Mesendoderm (in vitro differentiated cells): ENCODE data around the gene BUB3.
A peak's percentile ranks its signal among the peaks of the same experiment; 100 is the strongest.

Experiments
- DNase-seq: peaks from one replicate; pipeline ENCODE4 v3.0.0; 2013
- H2AK5ac ChIP-seq: 2 replicates; pipeline ENCODE4 v1.6.1; 2013; ENCODE audit warnings: low read length, inconsistent platforms
- H2BK120ac ChIP-seq: 2 replicates; pipeline ENCODE4 v1.6.1; 2013; ENCODE audit warnings: low read depth, mild to moderate bottlenecking, low read length, moderate library complexity, mixed read lengths
- H2BK15ac ChIP-seq: replicated peaks from 2 replicates; pipeline ENCODE4 v1.6.1; 2013; ENCODE audit warnings: low read depth, mild to moderate bottlenecking, moderate library complexity
- H2BK5ac ChIP-seq: 2 replicates; pipeline ENCODE4 v1.6.1; 2013; ENCODE audit warnings: low read length, inconsistent platforms
- H3K18ac ChIP-seq: 2 replicates; pipeline ENCODE4 v1.6.1; 2013; ENCODE audit warnings: mild to moderate bottlenecking, low read length, mixed read lengths
- H3K23ac ChIP-seq: one replicate; pipeline ENCODE4 v1.6.1; 2013; ENCODE audit warnings: low read length
- H3K27ac ChIP-seq: 2 replicates; pipeline ENCODE4 v1.5.1; 2013; ENCODE audit warnings: low read depth, mild to moderate bottlenecking, inconsistent platforms, low read length, moderate library complexity
- H3K27me3 ChIP-seq: 2 replicates; pipeline ENCODE4 v1.6.1; 2013; ENCODE audit warnings: low read length, control low read depth, mild to moderate bottlenecking, inconsistent platforms; ENCODE audit not compliant: insufficient read depth, poor library complexity
- H3K36me3 ChIP-seq: 2 replicates; pipeline ENCODE4 v1.6.1; 2013; ENCODE audit warnings: low read length, inconsistent platforms; ENCODE audit not compliant: control insufficient read depth, insufficient read depth
- H3K4ac ChIP-seq: one replicate; pipeline ENCODE4 v1.6.1; 2013; ENCODE audit warnings: low read depth, mild to moderate bottlenecking, low read length, moderate library complexity
- H3K4me1 ChIP-seq: 2 replicates; pipeline ENCODE4 v1.6.1; 2013; ENCODE audit warnings: low read depth, low read length, inconsistent platforms; ENCODE audit not compliant: control insufficient read depth
- H3K4me2 ChIP-seq: 2 replicates; pipeline ENCODE4 v1.6.1; 2013; ENCODE audit warnings: low read length
- H3K4me3 ChIP-seq: 2 replicates; pipeline ENCODE4 v1.5.1; 2013; ENCODE audit warnings: mild to moderate bottlenecking, low read length
- H3K56ac ChIP-seq: one replicate; pipeline ENCODE4 v1.6.1; 2013; ENCODE audit warnings: low read length
- H3K79me1 ChIP-seq: 2 replicates; pipeline ENCODE4 v1.6.1; 2013; ENCODE audit warnings: low read length, inconsistent platforms
- H3K79me2 ChIP-seq: 2 replicates; pipeline ENCODE4 v1.6.1; 2013; ENCODE audit warnings: mild to moderate bottlenecking, low read length; ENCODE audit not compliant: control insufficient read depth, insufficient read depth
- H3K9ac ChIP-seq: 2 replicates; pipeline ENCODE4 v1.6.1; 2013; ENCODE audit warnings: low read length, inconsistent platforms
- H4K5ac ChIP-seq: one replicate; pipeline ENCODE4 v1.6.1; 2013; ENCODE audit warnings: low read length
- H4K8ac ChIP-seq: one replicate; pipeline ENCODE4 v1.6.1; 2013; ENCODE audit warnings: low read depth, mild to moderate bottlenecking, control low read depth, low read length, moderate library complexity
- WGBS: extraction: QIAGEN DNeasy Blood & Tissue Kit; methylation state at CpG from one replicate; pipeline ENCODE4 v1.1.7; 2013; ENCODE audit warnings: low lambda C conversion rate, missing lambda C conversion rate; ENCODE audit not compliant: insufficient coverage; ENCODE audit errors: extremely low coverage; 5-methylcytosine and 5-hydroxymethylcytosine counted together

Gene BUB3

DNA sequence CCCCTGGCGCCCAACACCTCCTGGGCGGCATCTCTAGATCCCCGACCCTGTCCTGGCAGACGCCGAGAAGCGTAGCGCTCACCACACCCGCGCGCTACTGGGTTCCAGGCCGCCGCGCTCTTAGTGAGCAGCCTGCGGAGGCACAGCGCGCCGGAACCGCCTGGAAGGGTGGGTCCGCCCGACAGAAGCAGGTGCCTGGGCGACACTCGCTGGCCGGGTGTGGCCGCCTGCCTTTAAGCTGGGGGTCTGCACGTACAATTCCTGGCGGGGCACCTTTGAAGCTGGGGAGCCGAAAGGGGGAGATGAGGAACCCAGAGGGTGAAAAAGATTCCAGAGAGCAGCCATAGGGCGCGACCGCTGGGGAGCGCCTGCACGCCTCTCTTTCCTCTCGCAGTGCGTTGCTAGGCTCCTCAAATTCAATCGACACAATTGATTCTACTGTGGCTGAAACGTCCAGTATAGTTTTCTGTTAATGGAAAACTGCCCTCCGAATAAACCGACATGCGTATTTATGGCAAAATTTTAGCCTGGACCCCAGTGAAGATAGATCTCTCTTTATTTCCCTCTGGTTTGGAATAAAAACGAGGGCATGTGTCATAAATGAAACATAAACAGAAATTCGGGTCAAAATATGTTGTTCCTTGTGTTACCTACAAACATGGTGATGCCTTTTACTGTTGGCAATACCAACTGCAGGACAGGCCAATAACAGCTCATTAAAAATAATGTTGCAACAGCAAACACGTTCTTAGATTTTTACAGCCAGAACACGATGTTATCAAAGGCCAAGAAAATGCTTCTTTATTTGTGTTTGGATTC, 13.8 kb upstream of the BUB3 start:
- no peaks in the 10 kb centered on the region for H3K36me3 ChIP-seq
- no peaks in the 10 kb centered on the region for H3K79me2 ChIP-seq
- H3K27me3 ChIP-seq = peaks cover 71% of the 10 kb centered on the region
- no peak overlapping the region for H2BK120ac ChIP-seq
- no peak overlapping the region for H2BK5ac ChIP-seq
- no peak overlapping the region for H3K56ac ChIP-seq
- no peak overlapping the region for H3K18ac ChIP-seq
- H4K5ac ChIP-seq = no peak overlapping the region
- no peak overlapping the region for H3K9ac ChIP-seq
- WGBS = no CpG with 5 or more reads among the region's 43 CpGs
- no peaks in the 10 kb centered on the region for H3K79me1 ChIP-seq
- H2BK15ac ChIP-seq = no peak overlapping the region
- no peak overlapping the region for H3K4me3 ChIP-seq
- H3K27ac ChIP-seq = no peak overlapping the region
- peak; percentile 37 for DNase-seq
- H3K23ac ChIP-seq = no peak overlapping the region
- no peak overlapping the region for H3K4ac ChIP-seq
- no peak overlapping the region for H4K8ac ChIP-seq
- H3K4me2 ChIP-seq = peak overlapping the region; percentile 45
- no peak overlapping the region for H2AK5ac ChIP-seq
- H3K4me1 ChIP-seq = no peaks in the 10 kb centered on the region

DNA sequence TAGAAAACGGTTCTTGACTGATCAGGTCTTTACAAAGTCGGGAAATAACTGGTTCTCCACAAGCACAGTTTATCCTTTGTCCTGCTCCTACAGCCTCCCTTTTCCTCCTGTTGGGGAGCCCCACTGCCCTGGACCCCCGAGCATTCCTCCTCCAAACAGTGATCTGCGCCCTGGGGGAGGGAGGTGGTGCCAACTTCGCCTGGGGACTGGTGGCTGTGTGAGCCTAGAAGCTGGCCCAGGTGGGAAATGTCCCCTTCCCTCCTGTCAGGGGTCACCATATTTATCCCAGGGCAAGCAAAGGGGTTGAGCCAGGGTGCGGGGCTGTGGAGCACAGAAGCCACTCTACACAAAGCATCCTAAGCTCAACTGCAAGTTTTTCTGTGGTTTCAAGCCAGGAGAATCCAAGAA, 13.2 kb upstream of the BUB3 start:
- Histone ChIP-seq H3K27me3 (peaks cover 77% of the 10 kb centered on the region), H3K27ac (no peak overlapping the region), H3K23ac (no peak overlapping the region), H2AK5ac (no peak overlapping the region), H3K36me3 (no peaks in the 10 kb centered on the region), H3K4me1 (no peaks in the 10 kb centered on the region), H3K9ac (no peak overlapping the region), H2BK15ac (no peak overlapping the region), H2BK5ac (no peak overlapping the region), H3K4me2 (no peak overlapping the region), H3K18ac (no peak overlapping the region), H3K56ac (no peak overlapping the region), H2BK120ac (no peak overlapping the region), H3K79me2 (no peaks in the 10 kb centered on the region), H4K5ac (no peak overlapping the region), H3K4me3 (no peak overlapping the region), H3K79me1 (no peaks in the 10 kb centered on the region), H4K8ac (no peak overlapping the region), H3K4ac (no peak overlapping the region)
- WGBS = no CpG with 5 or more reads among the region's 6 CpGs
- DNase-seq = no peak

DNA sequence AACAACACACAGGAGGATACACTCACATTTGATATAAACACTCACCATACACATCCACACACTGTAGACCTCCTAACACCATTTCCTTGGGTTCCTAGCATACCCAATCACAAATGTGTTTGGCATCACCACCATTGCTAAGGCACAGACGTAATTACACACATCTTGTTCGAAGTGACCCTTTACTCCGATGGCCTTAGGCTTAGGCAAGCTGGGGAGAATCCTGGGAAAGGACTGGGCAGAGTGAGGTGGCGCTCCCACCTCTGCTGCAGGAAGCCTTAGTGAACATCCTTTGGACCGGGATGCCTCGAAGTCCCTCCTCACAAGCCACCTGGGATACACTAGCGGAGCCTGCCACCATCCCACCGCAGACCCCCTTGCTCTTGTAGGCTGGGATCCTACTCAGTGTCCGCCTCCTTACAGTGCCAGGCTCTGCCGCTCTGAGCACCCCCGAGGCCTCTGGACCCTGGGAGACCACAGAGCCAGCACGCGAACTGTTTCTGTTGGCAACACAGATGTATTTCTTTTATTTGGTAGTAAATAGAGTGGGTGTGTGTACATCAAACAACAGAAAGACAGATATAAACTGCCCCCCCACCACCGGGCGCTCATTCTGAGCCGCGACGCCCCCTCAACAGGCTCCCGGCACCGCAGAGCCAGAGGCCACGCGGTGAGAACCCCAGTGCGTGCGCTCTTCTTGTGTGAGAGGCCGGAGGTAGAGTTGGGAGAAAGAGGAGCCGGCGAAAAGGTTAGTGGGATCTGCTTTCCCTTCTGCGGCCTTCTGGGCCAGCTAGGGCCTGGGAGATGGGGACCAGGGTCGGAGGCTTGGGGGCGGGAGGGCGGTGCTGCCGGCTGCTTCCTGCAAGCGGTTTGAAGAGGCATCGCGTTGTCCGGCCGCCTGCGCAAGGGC, 12.2 kb upstream of the BUB3 start:
- Histone ChIP-seq H2BK5ac (no peak overlapping the region), H4K5ac (no peak overlapping the region), H3K79me1 (no peaks in the 10 kb centered on the region), H3K9ac (no peak overlapping the region), H3K18ac (no peak overlapping the region), H3K4ac (no peak overlapping the region), H3K27me3 (peaks cover 86% of the 10 kb centered on the region), H4K8ac (no peak overlapping the region), H3K56ac (no peak overlapping the region), H2AK5ac (no peak overlapping the region), H3K4me2 (no peak overlapping the region), H2BK15ac (no peak overlapping the region), H3K4me1 (no peaks in the 10 kb centered on the region), H3K36me3 (no peaks in the 10 kb centered on the region), H3K23ac (no peak overlapping the region), H3K4me3 (no peak overlapping the region), H3K27ac (no peak overlapping the region), H3K79me2 (no peaks in the 10 kb centered on the region), H2BK120ac (no peak overlapping the region)
- WGBS = no CpG with 5 or more reads among the region's 38 CpGs
- no peak for DNase-seq

DNA sequence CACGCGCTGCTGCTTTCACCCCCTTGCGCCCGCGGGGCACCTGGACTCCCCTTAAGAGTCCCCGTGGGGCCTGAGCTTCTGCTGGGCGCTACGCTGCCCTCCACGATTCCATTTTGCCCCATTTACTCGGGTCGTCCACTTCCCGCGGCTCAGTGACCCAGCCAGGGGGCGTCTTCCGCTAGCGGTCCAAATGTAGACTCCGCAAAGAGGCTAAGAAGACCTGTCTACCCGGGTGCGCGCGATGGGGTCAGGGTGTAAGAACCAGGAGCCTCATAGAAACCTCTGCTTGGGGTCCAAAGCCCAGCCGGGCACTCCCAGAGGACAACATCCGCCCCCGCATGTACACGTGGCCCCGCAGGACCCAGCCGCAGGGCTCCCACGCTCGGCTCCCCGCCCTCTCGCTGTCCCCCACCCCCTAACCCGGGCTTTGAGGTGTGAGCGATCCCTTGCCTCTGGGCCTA, 11.5 kb upstream of the BUB3 start:
- H2BK120ac ChIP-seq = no peak overlapping the region
- no CpG with 5 or more reads among the region's 33 CpGs for WGBS
- no peak overlapping the region for H3K56ac ChIP-seq
- no peak overlapping the region for H4K5ac ChIP-seq
- no peak overlapping the region for H3K18ac ChIP-seq
- no peak overlapping the region for H3K4ac ChIP-seq
- no peak overlapping the region for H3K23ac ChIP-seq
- DNase-seq = no peak
- H4K8ac ChIP-seq = no peak overlapping the region
- H2BK15ac ChIP-seq = no peak overlapping the region
- H3K4me3 ChIP-seq = no peak overlapping the region
- no peaks in the 10 kb centered on the region for H3K36me3 ChIP-seq
- H3K9ac ChIP-seq = no peak overlapping the region
- H3K79me1 ChIP-seq = no peaks in the 10 kb centered on the region
- H3K27ac ChIP-seq = no peak overlapping the region
- no peaks in the 10 kb centered on the region for H3K79me2 ChIP-seq
- no peak overlapping the region for H2AK5ac ChIP-seq
- H3K4me1 ChIP-seq = no peaks in the 10 kb centered on the region
- peaks cover 91% of the 10 kb centered on the region for H3K27me3 ChIP-seq
- H3K4me2 ChIP-seq = no peak overlapping the region
- no peak overlapping the region for H2BK5ac ChIP-seq

DNA sequence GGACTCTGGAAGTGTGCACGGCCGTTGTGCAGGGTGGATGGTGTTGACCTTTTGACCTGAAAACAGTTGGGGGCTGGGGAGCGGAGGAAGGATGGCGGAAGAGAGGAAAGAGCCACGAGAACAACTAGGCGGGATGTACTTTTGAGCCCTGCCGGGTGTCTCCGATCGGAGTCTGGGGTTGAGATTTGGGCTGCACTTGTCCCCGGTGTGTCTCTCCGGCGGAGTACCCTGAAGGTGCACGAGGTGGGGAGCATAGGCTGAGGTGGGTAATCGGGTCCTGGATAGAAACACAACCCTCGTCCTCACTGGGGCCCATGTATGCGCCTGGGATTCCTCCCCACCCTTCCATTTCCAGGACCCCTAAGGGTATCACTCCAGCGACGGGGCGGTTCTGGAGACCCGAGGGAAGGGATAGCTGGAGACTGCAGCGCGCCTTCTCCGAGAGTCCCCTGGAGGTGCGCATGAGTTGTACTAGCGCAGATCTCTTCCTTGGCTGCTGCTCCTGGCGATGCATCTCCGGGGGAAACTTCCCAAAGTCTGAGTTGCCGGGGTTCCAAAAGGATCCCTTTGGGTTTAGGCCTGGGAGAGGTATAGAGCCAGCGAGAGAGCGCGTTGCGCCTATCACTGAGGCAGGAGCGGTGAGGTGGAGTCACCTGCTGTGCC, 10.9 kb upstream of the BUB3 start:
- Histone ChIP-seq H3K23ac (no peak overlapping the region), H2AK5ac (no peak overlapping the region), H3K56ac (no peak overlapping the region), H3K36me3 (no peaks in the 10 kb centered on the region), H4K5ac (no peak overlapping the region), H2BK15ac (no peak overlapping the region), H3K27me3 (peaks cover 92% of the 10 kb centered on the region), H3K4me3 (no peak overlapping the region), H2BK5ac (no peak overlapping the region), H3K79me1 (no peaks in the 10 kb centered on the region), H3K27ac (no peak overlapping the region), H2BK120ac (no peak overlapping the region), H3K4ac (no peak overlapping the region), H3K9ac (no peak overlapping the region), H3K79me2 (no peaks in the 10 kb centered on the region), H3K4me2 (no peak overlapping the region), H3K4me1 (no peaks in the 10 kb centered on the region), H3K18ac (no peak overlapping the region), H4K8ac (no peak overlapping the region)
- no CpG with 5 or more reads among the region's 33 CpGs for WGBS
- DNase-seq = peak; percentile 45
